Measurements from ENCODE around the gene PLBD2.
A peak's percentile ranks its signal among the peaks of the same experiment; 100 is the strongest.

The PLBD2 gene

GRCh38 chr12:113422030-113422885 lies 63.9 kb downstream of the PLBD2 start, which contains the start of gene SDSL:
TSS of gene SDSL (plus strand) at chr12:113422380. CDS start at chr12:113427983, 5,603 bp downstream.
- peak; percentile 61 for DNase-seq

GRCh38 chr12:113422886-113423669 lies 64.7 kb downstream of the PLBD2 start:
- no peak for DNase-seq

- no peak for DNase-seq
Observed at GRCh38 chr12:113424456-113424855, 66.1 kb downstream of the PLBD2 start.

- DNase-seq = no peak
Observed at GRCh38 chr12:113424915-113425823, 66.8 kb downstream of the PLBD2 start.

DNA sequence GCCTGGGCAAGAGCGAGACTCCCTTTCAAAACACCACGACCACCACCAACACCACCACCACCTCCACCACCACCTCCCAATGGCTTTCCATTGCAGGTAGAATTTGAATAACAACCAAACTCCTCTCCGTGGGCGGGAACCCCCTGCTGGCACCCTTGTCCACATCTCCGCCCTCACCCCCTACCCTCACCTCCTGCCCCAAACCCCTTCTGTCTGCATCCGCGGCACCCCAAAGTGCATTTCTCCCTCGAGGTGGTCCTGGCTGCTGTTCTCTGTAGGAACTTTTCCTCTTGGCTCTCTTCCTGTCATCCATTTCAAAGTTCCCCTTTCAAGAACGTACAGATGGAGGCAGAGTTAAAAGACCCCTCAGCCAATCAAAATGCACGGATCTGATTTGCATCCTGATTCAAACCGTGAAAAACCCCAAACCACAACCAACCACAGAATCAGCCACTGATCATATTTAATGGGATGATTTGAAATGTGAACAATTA lies 67.6 kb downstream of the PLBD2 start:
- no peak for DNase-seq

DNA sequence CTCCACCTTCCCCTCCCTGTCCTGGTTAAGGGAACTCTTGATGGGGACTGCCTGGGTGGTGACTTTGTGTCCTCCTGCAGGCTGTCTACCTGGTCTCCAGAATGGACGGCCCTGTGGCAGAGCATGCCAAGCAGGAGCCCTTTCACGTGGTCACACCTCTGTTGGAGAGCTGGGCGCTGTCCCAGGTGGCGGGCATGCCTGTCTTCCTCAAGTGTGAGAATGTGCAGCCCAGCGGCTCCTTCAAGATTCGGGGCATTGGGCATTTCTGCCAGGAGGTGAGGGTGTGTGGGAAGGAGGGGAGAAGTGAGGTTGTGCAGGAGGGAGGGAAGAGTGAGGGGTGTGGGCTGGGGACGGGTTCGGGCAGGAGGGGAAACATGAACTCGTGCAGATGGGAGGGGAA lies 69.5 kb downstream of the PLBD2 start:
- DNase-seq = no peak

- no peak for DNase-seq
Observed at GRCh38 chr12:113428482-113428881, 70.1 kb downstream of the PLBD2 start.

- DNase-seq = no peak
Observed at GRCh38 chr12:113432986-113433385, 74.6 kb downstream of the PLBD2 start.

- DNase-seq = no peak
Observed at GRCh38 chr12:113435367-113435766, 77.0 kb downstream of the PLBD2 start.

DNA sequence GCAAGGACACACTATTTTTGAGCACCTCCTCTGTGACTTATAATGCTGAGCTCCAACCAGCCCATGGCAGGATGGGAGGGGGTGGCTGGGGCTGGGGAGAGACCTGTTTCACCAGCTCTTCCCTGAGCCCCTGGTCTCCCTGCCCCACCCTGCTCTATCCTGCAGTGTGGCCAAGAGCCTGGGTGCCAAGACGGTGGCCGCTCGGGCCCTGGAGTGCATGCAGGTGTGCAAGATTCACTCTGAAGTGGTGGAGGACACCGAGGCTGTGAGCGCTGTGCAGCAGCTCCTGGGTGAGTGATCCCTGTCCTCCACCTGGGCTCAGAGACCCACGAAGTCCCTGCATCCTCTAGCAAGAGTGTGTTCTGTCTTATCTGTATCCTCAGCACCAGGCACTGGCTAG lies 78.2 kb downstream of the PLBD2 start:
- no peak for DNase-seq

DNA sequence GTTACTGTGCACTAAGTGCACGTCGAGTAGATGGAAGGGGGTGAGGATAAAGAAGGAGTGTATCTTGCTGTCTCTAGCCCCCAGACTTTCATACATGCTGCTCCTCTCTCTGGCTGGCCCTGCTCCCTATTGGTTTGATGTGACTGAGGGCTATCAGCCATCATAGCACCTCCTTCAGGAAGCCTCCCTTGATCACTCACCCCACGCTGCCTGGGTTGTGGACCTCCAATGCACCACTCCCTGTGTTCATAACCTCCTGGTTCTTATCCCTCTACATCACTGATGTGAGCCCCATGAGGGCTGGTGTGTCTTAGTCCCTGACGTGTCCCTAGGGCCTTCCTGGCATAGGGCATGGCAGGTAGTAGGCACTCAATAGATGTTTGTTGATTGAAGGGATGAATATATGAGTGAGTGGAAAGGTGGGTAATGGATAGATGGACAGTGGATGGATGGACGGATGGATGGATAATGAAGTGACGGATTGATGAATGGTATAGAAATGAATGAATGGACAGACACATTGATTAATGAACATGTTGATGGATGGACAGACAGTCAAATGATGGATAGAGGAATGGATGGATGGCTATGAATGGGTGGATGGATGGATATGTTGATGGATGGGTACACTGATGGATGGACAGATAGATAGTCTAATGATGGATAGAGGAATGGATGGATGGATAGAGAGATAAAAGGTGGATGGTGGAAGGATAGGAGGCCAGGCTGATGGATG lies 78.8 kb downstream of the PLBD2 start:
- no peak for DNase-seq

DNA sequence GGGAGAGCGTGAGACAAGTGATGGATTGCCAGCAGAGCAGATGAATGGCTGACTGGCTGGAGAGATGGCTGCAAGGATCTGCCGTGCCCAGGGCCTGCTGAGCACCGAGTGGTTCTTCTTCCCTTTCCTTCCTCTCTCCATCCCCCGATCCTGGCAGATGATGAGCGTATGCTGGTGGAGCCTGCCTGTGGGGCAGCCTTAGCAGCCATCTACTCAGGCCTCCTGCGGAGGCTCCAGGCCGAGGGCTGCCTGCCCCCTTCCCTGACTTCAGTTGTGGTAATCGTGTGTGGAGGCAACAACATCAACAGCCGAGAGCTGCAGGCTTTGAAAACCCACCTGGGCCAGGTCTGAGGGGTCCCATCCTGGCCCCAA lies 79.3 kb downstream of the PLBD2 start:
- no peak for DNase-seq

GRCh38 chr12:113438523-113439300 lies 80.3 kb downstream of the PLBD2 start:
- DNase-seq = no peak

- no peak for DNase-seq
Observed at GRCh38 chr12:113439301-113439597, 80.9 kb downstream of the PLBD2 start.

- peak; percentile 60 for DNase-seq
Observed at GRCh38 chr12:113439606-113440030, 81.2 kb downstream of the PLBD2 start.

DNA sequence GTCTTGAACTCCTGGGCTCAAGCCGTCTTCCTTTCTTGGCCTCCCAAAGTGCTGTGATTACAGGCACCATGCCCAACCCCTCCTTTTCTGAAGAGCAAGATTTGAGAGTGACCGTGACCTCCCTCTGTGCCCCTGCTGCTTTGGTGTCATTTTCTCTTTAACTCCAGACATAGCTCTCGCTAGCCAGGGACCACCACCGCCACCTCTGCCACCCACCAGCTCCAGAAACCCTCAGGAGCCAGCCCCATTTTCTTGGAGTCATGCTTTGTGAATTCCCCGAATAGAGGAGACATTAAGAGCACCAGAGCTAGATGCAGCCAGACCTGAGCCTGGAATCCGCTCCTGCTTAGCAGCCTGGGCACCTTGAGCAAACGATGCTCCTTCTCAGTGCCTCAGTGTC lies 81.9 kb downstream of the PLBD2 start:
- no peak for DNase-seq

Measured in right forelimb (tissue), 1 donor.